ENCODE results near the gene CENPW. TPM values are rescaled to one million over a fixed set of nuclear protein-coding genes. Genes with fewer than 3 reads are reported as not detected.

The CENPW gene
- total RNA-seq (ENCODE audit: low replicate concordance) = 6.8 and 7.9 TPM in 2 replicates

DNA sequence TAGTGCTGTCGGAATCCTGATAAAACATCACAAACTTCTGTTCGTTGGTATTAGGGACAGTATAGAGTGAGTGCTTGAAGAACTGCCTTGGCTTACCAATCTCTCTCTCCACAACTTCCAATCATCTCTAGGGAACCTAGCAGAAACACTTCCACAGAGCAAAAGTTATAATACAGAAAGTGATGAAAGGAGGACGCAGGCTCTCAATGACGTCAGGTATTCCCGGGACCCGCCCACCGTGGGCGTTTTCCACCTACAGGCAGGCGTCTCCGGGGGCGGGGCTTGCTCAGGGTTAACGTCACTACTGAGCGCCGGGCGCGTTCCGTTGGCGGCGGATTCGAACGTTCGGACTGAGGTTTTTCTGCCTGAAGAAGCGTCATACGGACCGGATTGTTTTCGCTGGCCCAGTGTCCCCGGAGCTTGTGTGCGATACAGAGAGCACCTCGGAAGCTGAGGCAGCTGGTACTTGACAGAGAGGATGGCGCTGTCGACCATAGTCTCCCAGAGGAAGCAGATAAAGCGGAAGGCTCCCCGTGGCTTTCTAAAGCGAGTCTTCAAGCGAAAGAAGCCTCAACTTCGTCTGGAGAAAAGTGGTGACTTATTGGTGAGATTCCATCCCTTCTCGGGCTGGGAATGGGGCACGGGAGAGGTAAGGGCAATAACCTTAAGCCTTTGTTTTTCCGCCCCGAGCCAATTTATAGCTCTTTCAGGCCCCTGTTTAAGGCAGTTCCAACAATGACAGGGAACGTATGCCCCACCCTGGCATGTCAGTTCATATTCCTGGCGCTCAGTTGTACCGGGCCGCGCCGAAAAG lies at the start of gene CENPW:
TSS of gene CENPW (plus strand) at position 320 of the 814 bp plus-strand sequence. CDS start at position 479, 159 bp downstream.

Measured in smooth muscle cell of the coronary artery (primary cell).